LoVo (cell line): ENCODE results near the gene DLG2.
"Not testable (repeated sequence)": the region's sequence is repeated elsewhere in the genome, so short reads cannot be mapped to it uniquely, and the experiment has no call there.

Experiments
- DNase-seq: peaks from one replicate; pipeline ENCODE4 v3.0.0-alpha.2; 2016; ENCODE audit warnings: low spot score

DLG2 gene

GRCh38 chr11:83635166-83635565, 1992.0 kb downstream of the DLG2 start:
- DNase-seq = no peak

GRCh38 chr11:83630211-83630610, 1996.9 kb downstream of the DLG2 start:
- no peak for DNase-seq

- no peak for DNase-seq
These were observed 1997.4 kb downstream of the DLG2 start for GRCh38 chr11:83629775-83630174.

- no peak for DNase-seq
These were observed 1998.4 kb downstream of the DLG2 start for GRCh38 chr11:83628622-83629355.

GRCh38 chr11:83625336-83625735, 2001.8 kb downstream of the DLG2 start:
- DNase-seq = no peak

- no peak for DNase-seq
These were observed 2009.5 kb downstream of the DLG2 start for GRCh38 chr11:83617671-83618070.

- DNase-seq = no peak
These were observed 2013.4 kb downstream of the DLG2 start for GRCh38 chr11:83613767-83614121.

- no peak for DNase-seq
These were observed 2014.0 kb downstream of the DLG2 start for GRCh38 chr11:83612891-83613766.

GRCh38 chr11:83611600-83611999, 2015.5 kb downstream of the DLG2 start:
- no peak for DNase-seq

- no peak for DNase-seq
These were observed 2016.1 kb downstream of the DLG2 start for GRCh38 chr11:83611031-83611430.

GRCh38 chr11:83609191-83609590, 2018.0 kb downstream of the DLG2 start:
- no peak for DNase-seq

- DNase-seq = no peak
These were observed 2018.6 kb downstream of the DLG2 start for GRCh38 chr11:83608571-83608970.

- no peak for DNase-seq
These were observed 2025.1 kb downstream of the DLG2 start for GRCh38 chr11:83601914-83602527.

- no peak for DNase-seq
These were observed 2025.8 kb downstream of the DLG2 start for GRCh38 chr11:83601201-83601913.

GRCh38 chr11:83600661-83601060, 2026.5 kb downstream of the DLG2 start:
- no peak for DNase-seq

- DNase-seq = no peak
These were observed 2028.1 kb downstream of the DLG2 start for GRCh38 chr11:83599066-83599465.

GRCh38 chr11:83587797-83588196, 2039.3 kb downstream of the DLG2 start:
- DNase-seq = not testable (repeated sequence)

GRCh38 chr11:83583757-83584366, 2043.3 kb downstream of the DLG2 start:
- DNase-seq = no peak

- no peak for DNase-seq
These were observed 2052.6 kb downstream of the DLG2 start for GRCh38 chr11:83574519-83574918.

GRCh38 chr11:83572581-83573496, 2054.3 kb downstream of the DLG2 start:
- no peak for DNase-seq

GRCh38 chr11:83571302-83571701, 2055.8 kb downstream of the DLG2 start:
- no peak for DNase-seq
